Left lung (tissue), 10 donors: ENCODE data around the gene UCMA. TPM values are rescaled to one million over a fixed set of nuclear protein-coding genes. Genes with fewer than 3 reads are reported as not detected.
"Not testable (repeated sequence)": the region's sequence is repeated elsewhere in the genome, so short reads cannot be mapped to it uniquely, and the experiment has no call there.

Experiments
- ATAC-seq: fragments of 200-7000 bp; cut with Tn5 transposase; one replicate; pipeline ENCODE4 v1.9.1; 2020; ENCODE audit warnings: moderate library complexity
- DNase-seq, 4 donors: peaks; one replicate each; pipeline ENCODE4 v3.0.0-alpha.2; 2013 to 2020
- H3K27ac ChIP-seq, 2 donors: fragments of 200-600 bp; sonication (generic) in 1 of 2; one replicate each; pipeline versions ENCODE4 v1.5.0 to v1.8.0; 2020 to 2021
- H3K27me3 ChIP-seq, 2 donors: fragments of 200-600 bp; sonication (generic) in 1 of 2; one replicate each; pipeline versions ENCODE4 v1.5.0 to v1.8.0; 2020 to 2021
- H3K36me3 ChIP-seq, 2 donors: fragments of 200-600 bp; sonication (generic) in 1 of 2; one replicate each; pipeline versions ENCODE4 v1.5.0 to v1.8.0; 2020 to 2021
- H3K4me1 ChIP-seq, 2 donors: fragments of 200-600 bp; one replicate each; pipeline ENCODE4 v1.8.0; 2021
- H3K4me3 ChIP-seq, 2 donors: fragments of 200-600 bp; sonication (generic) in 1 of 2; one replicate each; pipeline versions ENCODE4 v1.5.0 to v1.8.0; 2020 to 2021; ENCODE audit warnings: mild to moderate bottlenecking in 1 of 2
- H3K9me3 ChIP-seq, 2 donors: fragments of 200-600 bp; sonication (generic) in 1 of 2; one replicate each; pipeline versions ENCODE4 v1.5.0 to v1.8.0; 2020 to 2021
- intact Hi-C, 2 donors: fragments of 100-400 bp; cut with DNase I; formaldehyde crosslinking; loops; one replicate each; pipeline versions ENCODE4 v1.11.2 to v1.14.2; 2022
- polyA plus RNA-seq, 6 donors: library from polyadenylated mRNA; unstranded; fragments of 120-200 nt; gene quantifications; one replicate each; pipeline ENCODE4 v1.2.1, GENCODE V29; 2013; ENCODE audit not compliant: insufficient read length in 6 of 6
- total RNA-seq, 2 donors: library from RNA; stranded (reverse); fragmentation: NEBNext Ultra II Directional; extraction: Animal tissue kit (Norgen Biotek cat#: 25700); gene quantifications; one replicate each; pipeline ENCODE4 v1.2.1, GENCODE V29; 2021
- TF ChIP-seq, protein P1 (sequence below), 2 donors: fragments of 200-600 bp; sonication (generic) in 1 of 2; IDR thresholded peaks; one replicate each; pipeline versions ENCODE4 v1.5.0 to v1.8.0; 2021; ENCODE audit warnings: antibody characterized with exemption in 2 of 2
- donor health status: DM: no; HTN: yes; CAD: no.
- donor health status: DM: no; HTN: no; CAD: no.

The UCMA gene
- total and polyA plus RNA-seq, 8 donors: 0.25 to 0.57 (median 0.34) TPM; not detected in 3

DNA sequence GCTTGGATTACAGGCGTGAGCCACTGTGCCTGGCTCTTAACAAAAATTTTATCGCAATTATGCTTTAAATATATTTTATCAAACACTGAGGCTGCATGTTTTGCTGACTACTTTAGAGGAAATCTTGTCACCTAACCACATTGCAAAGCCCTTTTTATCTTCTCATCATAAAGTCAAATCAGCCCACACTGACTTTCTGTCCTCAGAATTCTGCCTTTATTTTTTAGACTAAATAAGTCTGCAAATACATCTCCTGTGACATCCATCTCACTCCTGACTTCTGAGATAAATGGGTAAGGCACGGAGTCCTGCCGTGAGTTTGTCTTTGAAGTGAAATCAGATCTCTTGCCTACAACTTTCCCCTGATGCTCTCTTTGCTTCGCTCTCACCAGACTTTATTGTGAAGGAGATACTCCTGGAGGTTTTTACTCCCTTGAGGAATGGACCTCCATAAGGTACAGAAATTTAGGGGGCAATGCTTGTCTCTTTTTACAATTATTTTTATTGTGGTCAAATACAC, 23.5 kb upstream of the UCMA start:
- TF ChIP-seq, protein P1, sequence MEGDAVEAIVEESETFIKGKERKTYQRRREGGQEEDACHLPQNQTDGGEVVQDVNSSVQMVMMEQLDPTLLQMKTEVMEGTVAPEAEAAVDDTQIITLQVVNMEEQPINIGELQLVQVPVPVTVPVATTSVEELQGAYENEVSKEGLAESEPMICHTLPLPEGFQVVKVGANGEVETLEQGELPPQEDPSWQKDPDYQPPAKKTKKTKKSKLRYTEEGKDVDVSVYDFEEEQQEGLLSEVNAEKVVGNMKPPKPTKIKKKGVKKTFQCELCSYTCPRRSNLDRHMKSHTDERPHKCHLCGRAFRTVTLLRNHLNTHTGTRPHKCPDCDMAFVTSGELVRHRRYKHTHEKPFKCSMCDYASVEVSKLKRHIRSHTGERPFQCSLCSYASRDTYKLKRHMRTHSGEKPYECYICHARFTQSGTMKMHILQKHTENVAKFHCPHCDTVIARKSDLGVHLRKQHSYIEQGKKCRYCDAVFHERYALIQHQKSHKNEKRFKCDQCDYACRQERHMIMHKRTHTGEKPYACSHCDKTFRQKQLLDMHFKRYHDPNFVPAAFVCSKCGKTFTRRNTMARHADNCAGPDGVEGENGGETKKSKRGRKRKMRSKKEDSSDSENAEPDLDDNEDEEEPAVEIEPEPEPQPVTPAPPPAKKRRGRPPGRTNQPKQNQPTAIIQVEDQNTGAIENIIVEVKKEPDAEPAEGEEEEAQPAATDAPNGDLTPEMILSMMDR (IDR thresholded peaks at IDR 0.05): no peak
- no peaks in the 10 kb centered on the region for H3K4me1 ChIP-seq
- H3K36me3 ChIP-seq: no peaks in the 10 kb centered on the region
- no peak for ATAC-seq
- intact Hi-C loops: no loop called here
- DNase-seq: no peak
- H3K27me3 ChIP-seq: no peaks in the 10 kb centered on the region
- peaks cover 0 to 4% of the 10 kb centered on the region in 2 donors for H3K9me3 ChIP-seq
- H3K4me3 ChIP-seq: no peak overlapping the region
- no peak overlapping the region for H3K27ac ChIP-seq

DNA sequence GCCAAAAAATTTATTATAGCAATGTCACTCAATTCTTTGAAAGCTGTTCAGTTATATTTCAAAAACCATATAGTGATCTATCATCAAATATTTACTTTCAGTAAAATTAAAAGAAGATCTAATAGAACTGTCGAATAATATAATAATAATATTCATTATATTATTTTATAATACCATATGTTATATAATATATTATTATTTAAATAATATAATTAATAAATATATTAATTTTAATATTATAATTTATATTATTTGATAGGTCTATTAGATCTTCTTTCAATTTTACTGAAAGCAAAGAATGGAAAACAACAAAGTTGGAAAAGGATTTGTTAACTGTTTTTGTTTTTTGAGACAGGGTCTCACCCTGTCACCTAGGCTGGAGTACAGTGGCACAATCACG, 22.5 kb upstream of the UCMA start:
- no peak overlapping the region for H3K4me3 ChIP-seq
- H3K9me3 ChIP-seq: peaks cover 0 to 4% of the 10 kb centered on the region in 2 donors
- no peak for ATAC-seq
- TF ChIP-seq, protein P1 (IDR thresholded peaks at IDR 0.05): no peak
- H3K27ac ChIP-seq: no peak overlapping the region
- no peaks in the 10 kb centered on the region for H3K27me3 ChIP-seq
- intact Hi-C loops: no loop called here
- no peak for DNase-seq
- H3K4me1 ChIP-seq: no peaks in the 10 kb centered on the region
- H3K36me3 ChIP-seq: no peaks in the 10 kb centered on the region

DNA sequence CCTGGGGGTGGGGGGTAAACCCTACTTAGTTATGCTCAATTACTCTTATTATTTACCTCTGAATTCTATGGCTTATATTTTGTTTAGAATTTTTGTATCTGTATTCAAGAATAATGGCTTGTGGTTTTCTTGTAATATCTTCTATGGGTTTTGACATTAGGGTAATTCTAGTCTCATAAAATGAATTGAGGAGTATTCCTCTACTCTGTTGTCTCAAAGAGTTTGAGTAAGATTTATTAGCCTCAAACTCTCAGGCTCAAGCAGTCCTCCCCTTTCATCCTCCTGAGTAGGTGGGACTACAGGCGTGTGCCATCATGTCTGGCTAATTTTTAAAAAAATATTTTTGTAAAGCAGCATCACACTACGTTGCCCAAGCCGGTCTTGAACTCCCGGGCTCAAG, 19.6 kb upstream of the UCMA start:
- intact Hi-C loops: no loop called here
- no peaks in the 10 kb centered on the region for H3K9me3 ChIP-seq
- no peak overlapping the region for H3K4me3 ChIP-seq
- no peaks in the 10 kb centered on the region for H3K4me1 ChIP-seq
- no peak for DNase-seq
- H3K27ac ChIP-seq: no peak overlapping the region
- H3K27me3 ChIP-seq: no peaks in the 10 kb centered on the region
- no peaks in the 10 kb centered on the region for H3K36me3 ChIP-seq
- ATAC-seq: no peak
- TF ChIP-seq, protein P1 (IDR thresholded peaks at IDR 0.05): no peak

DNA sequence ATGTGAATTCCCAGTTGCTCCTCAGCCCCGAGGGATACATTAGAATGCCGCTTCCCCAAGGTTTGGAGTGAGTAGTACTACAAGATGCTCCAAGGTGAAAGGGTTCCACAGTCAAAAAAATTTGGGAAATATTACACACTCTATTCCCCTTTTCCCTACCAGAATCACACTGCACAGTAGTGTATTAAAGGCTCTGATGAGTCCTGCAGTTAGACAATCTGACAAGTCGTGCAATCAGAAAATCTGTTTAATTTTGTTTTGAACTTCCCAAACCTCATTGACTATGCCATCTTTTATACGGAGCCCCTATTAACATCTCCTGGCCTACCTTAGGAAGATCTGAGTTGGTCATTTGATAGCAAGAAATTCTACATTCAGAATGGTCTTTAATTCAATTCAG, 13.6 kb upstream of the UCMA start:
- H3K27ac ChIP-seq: no peak overlapping the region
- intact Hi-C loops: no loop called here
- TF ChIP-seq, protein P1 (IDR thresholded peaks at IDR 0.05): no peak
- H3K36me3 ChIP-seq: no peaks in the 10 kb centered on the region
- H3K9me3 ChIP-seq: no peaks in the 10 kb centered on the region
- no peak overlapping the region for H3K4me3 ChIP-seq
- H3K27me3 ChIP-seq: no peaks in the 10 kb centered on the region
- ATAC-seq: no peak
- DNase-seq: no peak
- H3K4me1 ChIP-seq: no peaks in the 10 kb centered on the region

DNA sequence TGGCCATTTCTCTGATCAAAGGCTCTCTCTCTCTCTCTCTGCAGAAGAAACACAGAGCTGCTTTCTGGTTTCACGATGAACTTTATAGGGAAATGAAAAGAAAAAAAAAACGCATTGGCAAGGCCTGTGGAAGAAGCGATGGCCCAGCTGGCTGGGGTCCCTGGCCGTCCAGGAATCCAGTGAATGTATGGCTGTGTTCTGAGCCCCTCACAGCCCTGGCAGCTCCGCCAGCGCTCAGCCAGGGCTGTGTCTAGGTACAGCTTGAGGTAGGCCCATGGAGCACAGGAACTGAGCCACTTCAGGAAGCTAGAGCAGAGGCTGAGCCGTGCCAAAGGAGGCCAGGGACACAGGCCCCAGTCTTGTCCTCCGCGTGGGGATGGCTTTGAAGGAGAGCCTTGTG, 13.1 kb upstream of the UCMA start:
- Histone ChIP-seq H3K27me3 (no peaks in the 10 kb centered on the region), H3K4me1 (no peaks in the 10 kb centered on the region), H3K4me3 (no peak overlapping the region), H3K9me3 (no peaks in the 10 kb centered on the region), H3K27ac (no peak overlapping the region), H3K36me3 (no peaks in the 10 kb centered on the region)
- TF ChIP-seq, protein P1 (IDR thresholded peaks at IDR 0.05): no peak
- intact Hi-C loops: no loop called here
- ATAC-seq (no peak), DNase-seq (no peak)

DNA sequence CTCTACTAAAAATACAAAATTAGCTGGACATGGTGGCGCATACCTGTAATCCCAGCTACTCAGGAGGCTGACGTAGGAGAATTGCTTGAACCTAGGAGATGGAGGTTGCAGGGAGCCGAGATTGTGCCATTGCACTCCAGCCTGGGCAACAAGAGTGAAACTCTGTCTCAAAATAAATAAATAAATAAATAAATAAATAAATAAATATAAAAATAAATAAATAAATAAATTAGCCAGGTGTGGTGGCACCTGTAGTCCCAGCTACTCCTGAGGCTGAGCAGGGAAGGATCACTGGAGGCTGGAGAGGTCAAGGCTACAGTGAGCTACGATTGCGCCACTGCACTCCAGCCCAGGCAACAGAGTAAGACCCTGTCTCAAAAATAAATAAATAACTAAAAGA, 8.1 kb upstream of the UCMA start:
- H3K36me3 ChIP-seq, ATAC-seq, H3K9me3 ChIP-seq, H3K4me3 ChIP-seq, DNase-seq, intact Hi-C loops, H3K4me1 ChIP-seq, H3K27me3 ChIP-seq, H3K27ac ChIP-seq: not testable (repeated sequence)
